DMS114 treated with DMSO at 0.1 percent for 48 hours (cell line): ENCODE results near the gene FAIM2.
A peak's percentile ranks its signal among the peaks of the same experiment; 100 is the strongest.

Experiments
- DNase-seq: peaks from one replicate; lab custom pipeline; 2025; ENCODE audit not compliant: unreplicated experiment; lab: John Stamatoyannopoulos, UW

The FAIM2 gene

GRCh38 chr12:49903700-49904423 is at the start of gene FAIM2:
Gene FAIM2, minus strand, starts transcription at chr12:49903900. Its CDS starts 108 bp downstream, at chr12:49903792.
- peak; percentile 5 for DNase-seq

- no peak for DNase-seq
These were observed 49.5 kb upstream of the FAIM2 start for GRCh38 chr12:49953151-49953550.

- no peak for DNase-seq
These were observed 48.8 kb upstream of the FAIM2 start for GRCh38 chr12:49952391-49953055.

GRCh38 chr12:49951411-49952240 is 47.9 kb upstream of the FAIM2 start:
- no peak for DNase-seq

GRCh38 chr12:49950273-49951251 is 46.9 kb upstream of the FAIM2 start, which contains the start of gene AQP2:
Gene AQP2, plus strand, starts transcription at chr12:49950737. Its CDS starts 94 bp downstream, at chr12:49950831.
- DNase-seq: no peak

GRCh38 chr12:49949866-49950265 is 46.2 kb upstream of the FAIM2 start:
- no peak for DNase-seq

- no peak for DNase-seq
These were observed 45.5 kb upstream of the FAIM2 start for GRCh38 chr12:49948866-49949845.

- no peak for DNase-seq
These were observed 44.0 kb upstream of the FAIM2 start for GRCh38 chr12:49947593-49948226.

GRCh38 chr12:49946497-49946896 is 42.8 kb upstream of the FAIM2 start:
- no peak for DNase-seq

- DNase-seq: no peak
These were observed 42.4 kb upstream of the FAIM2 start for GRCh38 chr12:49946086-49946485.

- peak; percentile 80 for DNase-seq
These were observed 41.8 kb upstream of the FAIM2 start for GRCh38 chr12:49945394-49946080.

GRCh38 chr12:49944718-49945117 is 41.0 kb upstream of the FAIM2 start:
- no peak for DNase-seq

GRCh38 chr12:49944046-49944445 is 40.3 kb upstream of the FAIM2 start:
- DNase-seq: no peak

GRCh38 chr12:49943625-49943960 is 39.9 kb upstream of the FAIM2 start:
- no peak for DNase-seq

- no peak for DNase-seq
These were observed 39.4 kb upstream of the FAIM2 start for GRCh38 chr12:49942921-49943624.

- DNase-seq: no peak
These were observed 38.8 kb upstream of the FAIM2 start for GRCh38 chr12:49942512-49942893.

GRCh38 chr12:49941556-49942511 is 38.1 kb upstream of the FAIM2 start:
- DNase-seq: no peak
